K562 (cell line): Measurements from ENCODE around the gene SP140L. TPM values are rescaled to one million over a fixed set of nuclear protein-coding genes. Genes with fewer than 3 reads are reported as not detected.

Source experiments
- ATF7 ChIP-seq: fragments of 450-650 bp; IDR thresholded peaks from 2 replicates; pipeline ENCODE4 v1.7.1; 2014; ENCODE audit warnings: mild to moderate bottlenecking, moderate library complexity
- DACH1 ChIP-seq: fragments of 450-650 bp; IDR thresholded peaks from 2 replicates; pipeline ENCODE4 v1.6.1; 2018; ENCODE audit not compliant: partially characterized antibody
- E2F6 ChIP-seq, 2 experiments: IDR thresholded peaks; 2 replicates each; pipeline ENCODE4 v1.6.1; 2011; ENCODE audit warnings: borderline replicate concordance in 1 of 2, control low read depth in 1 of 2, low read depth in 1 of 2, low read length in 1 of 2, mild to moderate bottlenecking in 1 of 2, mixed read lengths in 1 of 2, moderate library complexity in 1 of 2; ENCODE audit not compliant: insufficient read depth in 1 of 2, insufficient read length in 1 of 2, poor library complexity in 1 of 2, severe bottlenecking in 1 of 2; ENCODE audit errors: extremely low read depth in 1 of 2
- ELF2 ChIP-seq: fragments of 250-450 bp; sonication (Bioruptor Pico); IDR thresholded peaks from 2 replicates; pipeline ENCODE4 v1.5.0; 2021; ENCODE audit warnings: mild to moderate bottlenecking
- ELK3 ChIP-seq: fragments of 450-650 bp; formaldehyde crosslinking; IDR thresholded peaks from 2 replicates; pipeline ENCODE4 v1.4.0; 2020; ENCODE audit warnings: mild to moderate bottlenecking
- HCFC1 ChIP-seq: IDR thresholded peaks from 2 replicates; pipeline ENCODE4 v1.6.1; 2012; ENCODE audit warnings: low read depth, low read length, improper control_type of control experiment
- HDAC1 ChIP-seq, 2 experiments: fragments of 450-650 bp; IDR thresholded peaks; 2 replicates each; pipeline ENCODE4 v1.6.1; 2016 to 2017; ENCODE audit warnings: inconsistent platforms in 1 of 2, mild to moderate bottlenecking in 1 of 2, moderate library complexity in 1 of 2
- HNRNPL ChIP-seq: fragments of 200-400 bp; formaldehyde crosslinking; IDR thresholded peaks from 2 replicates; pipeline ENCODE4 v1.6.1; 2017; ENCODE audit warnings: low read depth, mild to moderate bottlenecking, low read length
- KDM4B ChIP-seq, 2 experiments: fragments of 450-650 bp in 1 of 2; sonication (generic) in 1 of 2; IDR thresholded peaks; 2 replicates each; pipeline ENCODE4 v1.6.1; 2016 to 2017; ENCODE audit warnings: borderline replicate concordance in 2 of 2, antibody characterized with exemption in 1 of 2, low read depth in 1 of 2, mild to moderate bottlenecking in 1 of 2
- KHSRP ChIP-seq: fragments of 450-650 bp; IDR thresholded peaks from 2 replicates; pipeline ENCODE4 v1.6.1; 2017
- KLF1 ChIP-seq: fragments of 450-650 bp; IDR thresholded peaks from 2 replicates; pipeline ENCODE4 v1.6.1; 2016; ENCODE audit warnings: missing genetic modification characterization, missing compliant biosample characterization
- KLF6 ChIP-seq: fragments of 250-450 bp; sonication (Bioruptor Pico); IDR thresholded peaks from 2 replicates; pipeline ENCODE4 v1.4.0; 2020; ENCODE audit warnings: mild to moderate bottlenecking, moderate library complexity, borderline replicate concordance
- LARP7 ChIP-seq: fragments of 450-650 bp; IDR thresholded peaks from 2 replicates; pipeline ENCODE4 v1.6.1; 2016
- RBM14 ChIP-seq: fragments of 200-400 bp; formaldehyde crosslinking; IDR thresholded peaks from 2 replicates; pipeline ENCODE4 v1.6.1; 2018; ENCODE audit warnings: low read depth, mild to moderate bottlenecking, low read length, moderate library complexity, borderline replicate concordance; ENCODE audit not compliant: insufficient read depth
- SFPQ ChIP-seq: fragments of 200-400 bp; formaldehyde crosslinking; IDR thresholded peaks from 2 replicates; pipeline ENCODE4 v1.6.1; 2017; ENCODE audit warnings: mild to moderate bottlenecking, low read depth, low read length, moderate library complexity
- SNIP1 ChIP-seq: fragments of 450-650 bp; IDR thresholded peaks from 2 replicates; pipeline ENCODE4 v1.7.1; 2017; ENCODE audit warnings: low read depth, mild to moderate bottlenecking
- TCFL5 ChIP-seq: fragments of 250-450 bp; sonication (Bioruptor Pico); conservative IDR thresholded peaks from 2 replicates; pipeline ENCODE4 v1.6.1; 2021; ENCODE audit warnings: mild to moderate bottlenecking, moderate library complexity, matching md5 sums
- THRB ChIP-seq: fragments of 450-650 bp; formaldehyde crosslinking; conservative IDR thresholded peaks from 2 replicates; pipeline ENCODE4 v1.4.0; 2022; ENCODE audit warnings: mild to moderate bottlenecking, missing genetic modification characterization
- ZNF174 ChIP-seq: fragments of 250-450 bp; sonication (Bioruptor Pico); IDR thresholded peaks from 2 replicates; pipeline ENCODE4 v1.4.0; 2020; ENCODE audit warnings: mild to moderate bottlenecking
- ZNF274 ChIP-seq: IDR thresholded peaks from 2 replicates; pipeline ENCODE4 v1.6.1; 2011; ENCODE audit warnings: low read depth, mild to moderate bottlenecking, low read length, moderate library complexity, borderline replicate concordance
- ZNF449 ChIP-seq: fragments of 250-450 bp; sonication (Bioruptor Pico); IDR thresholded peaks from 2 replicates; pipeline ENCODE4 v1.8.0; 2022; ENCODE audit warnings: moderate library complexity, mild to moderate bottlenecking, inconsistent platforms
- polyA plus RNA-seq, 8 experiments: library from polyadenylated mRNA; depleted of rRNA in 4 of 8; stranded (reverse) in 5 of 8; unstranded in 3 of 8; fragments of >200 nt; fragmentation: Nextera tagmentation in 2 of 8; fragmentation: Illumina TruSeq in 1 of 8; extraction: Ambion mirVana in 2 of 8; extraction: Trizol in 1 of 8; gene quantifications; 2 replicates each; pipeline versions ENCODE4 v1.2.1 to v1.2.3, GENCODE V29; 2011 to 2014; ENCODE audit warnings: inconsistent platforms in 1 of 8, missing spikeins in 1 of 8
- total RNA-seq, 7 experiments: library from RNA; depleted of rRNA in 6 of 7; stranded (reverse); fragments of >200 nt in 6 of 7; fragmentation: Illumina TruSeq in 2 of 7; extraction: Trizol in 2 of 7; gene quantifications; 2 replicates each; pipeline versions ENCODE4 v1.2.1 to v1.2.3, GENCODE V29; 2011 to 2021; ENCODE audit warnings: low replicate concordance in 1 of 7

Gene SP140L
- total and polyA plus RNA-seq, 9 of the 15 experiments (the other 6 are each of a cell fraction or from before 2014, with no cell fraction given): 4.0 to 15.5 (median 11.3) TPM

GRCh38 chr2:230416061-230416721, 89.2 kb downstream of the SP140L start, which contains the start of gene SP100 (continued):
- peak in 1 of 2 experiments; percentile 66; a peak in 1 of 4 replicates for TF ChIP-seq HDAC1 (IDR thresholded peaks at IDR 0.05)
- TF ChIP-seq HNRNPL: no peak
- peak; percentile 28; the same call in 1 of the 2 replicates for TF ChIP-seq HCFC1
- no peak for TF ChIP-seq THRB (CRISPR knock-in tag)
- TF ChIP-seq KDM4B (IDR thresholded peaks at IDR 0.05; ENCODE audit: borderline replicate concordance in 2 of 2, low read depth in 1 of 2): no peak
- TF ChIP-seq E2F6 (IDR thresholded peaks at IDR 0.05; ENCODE audit: borderline replicate concordance in 1 of 2, extremely low read depth in 1 of 2, insufficient read depth in 1 of 2, insufficient read length in 1 of 2, low read depth in 1 of 2, low read length in 1 of 2, poor library complexity in 1 of 2, severe bottlenecking in 1 of 2): peak in 1 of 2 experiments; percentile 42
- TF ChIP-seq ZNF274: no peak
- no peak for TF ChIP-seq TCFL5
- no peak for TF ChIP-seq KLF1 (tag)
- TF ChIP-seq KHSRP: no peak
- TF ChIP-seq ELF2: peak; percentile 45; the same call in 1 of the 2 replicates
- TF ChIP-seq ELK3 (CRISPR knock-in tag): no peak
- no peak for TF ChIP-seq ZNF449 (CRISPR knock-in tag)
- TF ChIP-seq RBM14: no peak
- no peak for TF ChIP-seq ATF7
- TF ChIP-seq DACH1: peak; percentile 45
- TF ChIP-seq ZNF174 (CRISPR knock-in tag): no peak
- no peak for TF ChIP-seq SFPQ
- TF ChIP-seq LARP7: no peak
- TF ChIP-seq KLF6: peak; percentile 23; the same call in 1 of the 2 replicates
- TF ChIP-seq SNIP1: no peak
